Lung microvascular endothelial cell (primary cell): Measurements from ENCODE around the gene RAD21L1. TPM values are rescaled to one million over a fixed set of nuclear protein-coding genes. Genes with fewer than 3 reads are reported as not detected.
A peak's percentile ranks its signal among the peaks of the same experiment; 100 is the strongest.

Experiments
- DNase-seq, 2 donors: peaks; one replicate each; pipeline versions ENCODE4 v3.0.0 to v3.0.0-alpha.2; 2010; ENCODE audit warnings: low read depth in 2 of 2
- total RNA-seq: library from RNA; depleted of rRNA; stranded (reverse); fragments of >200 nt; gene quantifications from 2 replicates; pipeline ENCODE4 v1.2.1, GENCODE V29; 2014

RAD21L1 gene
- total RNA-seq, result not detected in 2 replicates

GRCh38 chr20:1225783-1226654, at the start of gene RAD21L1:
RAD21L1 (plus strand) TSS chr20:1226044; CDS start chr20:1228454, 2,410 bp downstream.
- DNase-seq, result peak; percentile 89 to 92

DNA sequence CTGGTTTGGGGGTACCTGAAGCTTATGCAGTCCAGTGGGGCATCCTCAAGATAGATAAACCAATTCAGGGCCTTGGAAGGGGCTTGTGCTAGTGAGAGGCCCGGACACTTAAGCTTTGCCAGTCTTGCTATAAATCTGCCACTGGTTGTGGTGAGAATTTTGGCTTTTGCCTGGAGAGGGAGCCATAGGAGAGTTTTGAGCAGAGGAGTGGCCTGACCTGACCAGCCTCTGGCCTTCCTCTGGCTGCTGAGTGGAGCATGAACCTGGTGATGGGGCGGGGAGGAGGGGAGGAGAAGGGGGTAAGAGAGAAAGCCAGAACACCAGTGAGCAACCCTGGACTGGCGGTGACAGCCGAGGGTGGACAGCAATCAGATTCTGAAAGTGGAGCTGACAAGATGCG, 48.2 kb upstream of the RAD21L1 start:
- DNase-seq, result peak in 1 of 2 donors; percentile 17

DNA sequence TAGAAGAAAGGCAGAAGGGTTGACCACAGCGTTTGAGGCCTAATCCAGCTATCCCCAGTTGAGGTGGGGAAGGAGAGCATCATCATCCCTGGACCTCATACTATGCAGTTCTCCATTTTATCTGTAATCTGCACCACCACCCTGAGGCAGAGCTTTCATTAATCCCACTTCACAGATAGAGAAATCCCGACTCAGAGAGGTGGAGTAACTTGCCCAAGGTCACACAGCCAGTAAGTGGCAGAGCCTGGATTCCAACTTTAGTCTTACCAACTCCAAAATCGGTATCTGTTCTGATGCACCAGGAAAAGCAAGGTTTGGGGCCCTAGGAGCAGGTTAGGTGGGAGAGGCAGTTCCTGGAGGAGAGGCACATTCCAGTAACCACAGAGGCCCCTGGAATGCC, 47.7 kb upstream of the RAD21L1 start:
- no peak for DNase-seq

GRCh38 chr20:1178623-1179022, 47.2 kb upstream of the RAD21L1 start:
- DNase-seq, result no peak

DNA sequence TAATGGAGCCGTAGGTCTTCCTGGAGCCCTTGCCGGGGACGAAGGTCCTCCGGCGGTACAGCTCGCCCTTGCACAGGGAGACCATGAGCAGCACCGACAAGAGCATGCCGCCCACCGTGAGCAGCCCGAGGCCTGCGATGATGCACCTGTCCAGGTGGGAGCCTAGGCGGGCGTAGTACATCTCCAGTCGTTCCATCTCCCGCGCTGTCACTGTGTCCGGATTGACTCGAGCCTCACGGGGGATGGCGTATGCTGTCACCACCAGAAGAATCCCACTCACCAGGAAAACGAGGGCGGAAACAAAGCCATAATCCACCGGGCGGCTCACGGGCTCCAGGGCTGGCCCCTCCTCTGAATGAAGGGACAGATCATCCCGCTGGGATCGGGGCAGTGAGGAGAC, 44.9 kb upstream of the RAD21L1 start:
- DNase-seq, result no peak

DNA sequence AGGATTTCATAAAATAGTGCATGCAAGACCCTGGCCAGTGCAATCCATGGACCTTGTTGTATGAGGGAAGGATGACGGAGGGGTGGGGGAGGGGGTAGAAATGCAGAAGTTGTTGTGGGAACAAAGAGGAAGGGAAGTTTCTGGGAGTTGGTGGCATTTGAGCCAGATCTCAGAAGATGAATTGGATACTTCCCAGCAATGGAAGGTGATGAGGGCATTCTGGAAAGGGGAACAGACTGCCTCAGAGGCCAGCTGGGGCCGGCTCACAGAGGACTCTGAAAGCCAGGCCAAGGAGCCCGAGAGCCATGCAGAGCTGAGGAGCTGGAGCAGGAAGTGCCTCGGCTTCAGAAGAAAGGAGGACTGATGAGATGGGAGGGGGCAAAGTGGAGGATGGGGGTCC, 43.7 kb upstream of the RAD21L1 start:
- DNase-seq, result no peak

DNA sequence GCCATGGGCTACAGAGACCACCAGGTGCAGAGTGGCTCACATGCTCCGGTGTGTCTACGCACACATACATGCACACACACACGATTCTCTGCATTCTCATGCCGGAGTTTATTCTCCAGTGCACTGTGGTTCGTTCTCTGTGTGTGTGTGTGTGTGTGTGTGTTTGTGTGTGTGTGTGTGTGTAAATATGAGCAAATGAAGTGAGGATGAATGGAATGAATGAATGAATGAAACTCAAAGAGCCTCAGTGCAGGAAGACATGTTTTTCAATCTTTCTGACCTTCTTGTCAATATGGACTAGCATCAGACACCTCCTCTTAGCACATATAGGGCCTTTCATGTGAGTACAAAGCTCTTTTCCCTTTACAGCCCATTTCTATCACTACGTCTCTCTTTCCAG, 42.7 kb upstream of the RAD21L1 start:
- no peak for DNase-seq

GRCh38 chr20:1184260-1184637, 41.6 kb upstream of the RAD21L1 start:
- DNase-seq, result no peak

DNA sequence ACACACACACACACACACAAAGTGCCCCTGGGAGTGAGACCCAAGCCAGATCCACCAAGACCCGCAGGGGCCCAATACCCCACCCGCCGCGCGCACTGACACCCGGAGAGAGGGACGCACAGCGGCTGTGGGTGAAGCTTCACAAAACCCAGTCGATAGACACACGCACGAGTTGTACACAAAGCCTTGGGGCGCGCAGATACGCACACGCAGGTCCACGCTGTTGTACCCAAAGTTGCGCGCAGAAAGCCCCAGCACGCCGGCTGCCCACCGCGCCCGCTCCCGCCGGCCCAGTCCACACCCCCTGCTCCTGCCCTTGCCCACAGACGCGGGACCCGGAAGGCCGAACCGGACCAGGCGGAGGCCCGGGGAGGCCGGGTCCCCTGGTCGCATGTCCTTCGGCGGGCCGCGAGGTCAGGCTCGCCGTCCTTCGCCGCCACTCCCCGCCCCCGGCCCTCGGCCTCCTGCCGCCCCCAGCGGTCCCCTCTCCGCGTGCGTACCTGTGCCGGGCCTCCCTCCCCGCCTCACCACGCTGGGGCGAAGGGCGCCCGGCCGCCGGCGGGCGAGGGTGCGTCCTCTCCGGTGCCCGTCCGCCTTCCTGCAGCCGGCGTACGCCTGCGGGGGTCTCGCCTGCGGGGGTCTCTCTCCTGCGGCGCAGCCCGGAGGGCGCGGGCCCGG, 41.1 kb upstream of the RAD21L1 start, which contains the start of gene TMEM74B:
Gene TMEM74B (minus strand): TSS at position 344 of the 678 bp plus-strand sequence. CDS start 1,180 bp downstream, outside the sequence.
- peak in 1 of 2 donors; percentile 16 for DNase-seq

DNA sequence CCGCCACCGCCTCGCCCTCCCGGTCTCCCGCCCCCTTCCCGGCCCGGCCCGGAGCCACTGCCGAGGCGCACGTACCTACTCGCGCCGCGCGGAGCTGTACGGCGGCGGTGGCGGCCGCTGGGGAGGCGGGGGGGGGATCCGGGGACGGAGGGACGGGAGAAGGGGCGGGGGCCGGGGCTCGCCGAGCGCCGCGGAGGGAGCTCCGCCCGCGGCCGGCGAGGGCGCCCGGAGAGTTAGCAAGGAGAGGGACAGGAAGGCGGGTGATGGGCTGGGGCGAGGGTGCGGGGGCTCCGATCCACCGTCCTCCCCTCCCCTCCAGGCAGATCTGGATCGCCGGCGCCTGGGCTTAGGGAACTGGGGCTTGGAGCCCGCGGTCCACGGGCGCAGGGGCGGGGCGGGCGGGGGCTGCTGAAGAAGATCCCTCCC, 40.5 kb upstream of the RAD21L1 start:
- no peak for DNase-seq

DNA sequence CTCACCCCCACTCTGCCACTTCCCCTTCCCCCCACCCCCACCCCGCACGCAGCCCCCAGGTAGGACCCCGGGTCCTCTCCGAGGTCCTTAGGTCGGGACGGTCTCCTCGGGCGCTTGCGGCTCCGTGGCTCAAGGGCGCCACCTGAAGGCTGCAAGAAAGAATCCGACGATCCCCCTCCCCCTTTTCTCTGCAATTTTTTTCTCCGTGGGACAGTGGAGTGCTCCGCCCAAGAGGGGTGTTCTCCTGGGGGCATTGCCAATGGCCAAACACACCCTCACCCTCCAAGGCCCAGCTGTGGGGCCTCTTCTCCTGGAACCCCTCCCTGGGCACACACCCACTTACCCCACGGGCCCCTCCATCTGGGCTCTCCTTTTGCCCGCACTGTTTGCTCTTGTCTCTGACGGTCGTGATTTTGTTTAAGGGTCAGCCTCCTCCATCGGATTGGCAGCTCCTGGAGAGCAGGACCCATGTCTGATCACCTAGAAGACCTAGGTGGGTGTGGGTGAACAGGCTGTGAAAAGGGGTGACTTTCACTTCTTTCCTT, 40.0 kb upstream of the RAD21L1 start:
- DNase-seq, result peak; percentile 57 to 71

- peak in 1 of 2 donors; percentile 15 for DNase-seq
Observed at GRCh38 chr20:1186367-1186991, 39.4 kb upstream of the RAD21L1 start.

DNA sequence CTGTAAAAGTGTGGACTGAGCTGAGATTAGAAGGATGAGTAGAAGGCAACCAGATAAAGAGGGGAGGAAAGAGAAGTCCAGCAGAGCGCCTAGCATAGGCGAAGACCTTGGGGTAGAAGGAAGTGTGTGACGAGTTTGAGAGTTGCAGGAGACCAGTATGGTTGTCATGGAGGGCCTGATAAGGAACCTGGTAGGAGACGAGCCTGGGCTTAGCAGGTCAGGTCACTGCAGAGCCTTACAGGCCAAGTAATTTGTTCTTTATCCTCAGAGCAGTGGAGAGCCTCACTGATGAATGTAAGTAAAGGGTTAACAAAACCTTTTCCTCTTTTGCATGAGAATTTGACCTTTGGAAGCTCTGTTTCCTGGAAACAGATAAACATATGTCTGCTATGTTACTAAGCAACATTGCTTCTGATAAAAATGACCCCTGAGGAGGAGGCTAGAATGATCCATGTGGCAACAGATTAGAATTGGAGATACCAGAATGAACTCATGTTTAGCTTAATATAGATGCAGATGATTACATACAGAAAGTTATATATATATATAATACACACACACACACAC, 38.2 kb upstream of the RAD21L1 start:
- peak in 1 of 2 donors; percentile 59 for DNase-seq

- DNase-seq, result no peak
Observed at GRCh38 chr20:1188347-1188746, 37.5 kb upstream of the RAD21L1 start.

GRCh38 chr20:1189827-1190226, 36.0 kb upstream of the RAD21L1 start:
- DNase-seq, result no peak

GRCh38 chr20:1190847-1191246, 35.0 kb upstream of the RAD21L1 start:
- no peak for DNase-seq

DNA sequence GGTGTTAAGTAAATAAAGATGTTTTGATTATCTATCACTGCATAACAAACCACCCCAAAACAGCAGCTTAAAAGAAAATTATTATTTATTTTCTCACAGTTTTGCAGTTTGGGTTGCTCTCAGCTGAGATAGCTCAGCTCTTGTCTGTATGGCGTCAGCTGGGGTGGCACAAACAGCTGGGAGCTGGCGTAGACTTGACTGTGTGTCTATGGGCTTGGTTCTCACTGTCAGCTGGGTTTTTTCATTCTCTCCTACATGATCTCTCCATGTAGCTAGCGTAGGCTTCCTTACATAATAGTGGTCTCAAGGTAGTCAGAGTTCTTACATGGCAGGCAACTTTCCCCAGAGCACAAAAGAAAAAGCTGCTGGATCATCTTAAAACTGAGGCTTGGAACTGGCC, 34.5 kb upstream of the RAD21L1 start:
- DNase-seq, result no peak

- no peak for DNase-seq
Observed at GRCh38 chr20:1195226-1195625, 30.6 kb upstream of the RAD21L1 start.

DNA sequence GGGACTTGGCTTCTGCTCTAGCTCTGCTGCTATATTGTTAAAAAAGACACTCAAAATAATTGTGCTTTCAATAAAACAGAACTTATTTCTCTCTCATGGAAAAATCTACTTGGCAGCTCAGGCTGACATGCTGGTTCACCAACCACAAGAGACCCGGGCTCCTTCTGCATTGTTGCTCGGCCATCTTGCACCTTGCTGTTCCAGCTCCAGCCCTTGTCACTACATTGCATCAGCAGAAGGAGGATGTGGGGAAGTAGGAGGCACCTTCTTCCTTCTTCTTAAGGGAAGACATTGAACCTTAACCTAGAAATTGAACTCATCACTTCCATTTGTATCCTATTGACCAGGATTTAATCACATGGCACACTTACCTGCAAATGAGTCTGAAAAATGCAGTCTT, 29.2 kb upstream of the RAD21L1 start:
- no peak for DNase-seq

DNA sequence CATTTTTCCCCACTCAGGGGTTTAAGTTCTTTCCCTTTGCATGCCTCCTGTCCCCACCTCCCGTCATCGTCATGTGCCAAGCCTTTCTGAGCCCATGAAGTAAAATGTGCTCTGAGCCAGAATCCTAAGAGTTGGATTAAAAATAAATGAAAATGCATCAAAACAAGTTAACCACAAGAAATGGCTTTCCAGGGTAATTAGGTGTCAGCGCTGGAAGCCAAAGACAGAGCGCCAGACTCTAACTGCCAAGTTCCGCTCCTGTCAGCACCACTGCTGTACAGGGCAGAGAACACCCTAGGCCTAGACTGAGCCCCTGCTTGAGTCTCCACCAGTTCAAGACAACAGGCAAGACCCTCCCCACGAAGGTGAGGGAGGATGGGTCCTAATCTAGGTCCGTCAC, 28.0 kb upstream of the RAD21L1 start:
- no peak for DNase-seq

DNA sequence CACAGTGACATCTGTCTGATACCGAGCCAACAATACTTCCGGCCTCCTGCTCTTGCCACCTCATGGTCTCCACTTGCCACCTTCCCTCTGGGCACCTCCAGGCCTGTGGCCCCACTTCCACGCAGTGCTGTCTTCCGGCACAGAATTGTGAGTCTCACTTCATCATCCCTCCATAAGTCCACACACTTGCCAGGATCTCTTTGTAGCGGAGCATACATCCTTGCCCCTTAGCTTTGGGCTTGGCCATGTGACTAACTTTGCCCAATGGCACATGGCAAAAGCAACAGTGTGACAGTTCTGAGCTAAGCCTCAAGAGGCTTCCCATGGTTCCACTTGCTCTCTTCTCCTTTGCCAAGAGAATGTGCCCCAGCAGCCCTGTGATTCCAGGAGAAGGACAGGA, 27.1 kb upstream of the RAD21L1 start:
- DNase-seq, result no peak
